Left forelimb (tissue), 1 donor: Measurements from ENCODE around the gene PSMB3.

Experiments used
- DNase-seq: peaks from one replicate; pipeline ENCODE4 v3.0.0-alpha.2; 2018; ENCODE audit warnings: low spot score

PSMB3 gene

GRCh38 chr17:38733982-38734973, 18.3 kb upstream of the PSMB3 start:
- no peak for DNase-seq

- no peak for DNase-seq
These were observed 17.2 kb upstream of the PSMB3 start for GRCh38 chr17:38735161-38735997.

GRCh38 chr17:38738007-38738662, 14.4 kb upstream of the PSMB3 start:
- peak; percentile 55 for DNase-seq

- no peak for DNase-seq
These were observed 13.9 kb upstream of the PSMB3 start for GRCh38 chr17:38738686-38739085.

- no peak for DNase-seq
These were observed 13.2 kb upstream of the PSMB3 start for GRCh38 chr17:38739305-38739704.

- DNase-seq = no peak
These were observed 12.5 kb upstream of the PSMB3 start for GRCh38 chr17:38740044-38740443.

- no peak for DNase-seq
These were observed 11.7 kb upstream of the PSMB3 start for GRCh38 chr17:38740806-38741205.

- no peak for DNase-seq
These were observed 11.1 kb upstream of the PSMB3 start for GRCh38 chr17:38741461-38741860.

- no peak for DNase-seq
These were observed 10.6 kb upstream of the PSMB3 start for GRCh38 chr17:38741921-38742410.

GRCh38 chr17:38742411-38743308, 9.9 kb upstream of the PSMB3 start:
- DNase-seq = peak; percentile 88

GRCh38 chr17:38743556-38744171, 8.9 kb upstream of the PSMB3 start:
- no peak for DNase-seq

GRCh38 chr17:38745545-38745944, 7.0 kb upstream of the PSMB3 start:
- no peak for DNase-seq

- DNase-seq = no peak
These were observed 6.3 kb upstream of the PSMB3 start for GRCh38 chr17:38746004-38746848.

- DNase-seq = no peak
These were observed 5.6 kb upstream of the PSMB3 start for GRCh38 chr17:38746849-38747462.

GRCh38 chr17:38747463-38748148, 4.9 kb upstream of the PSMB3 start:
- no peak for DNase-seq

GRCh38 chr17:38748149-38748891, 4.2 kb upstream of the PSMB3 start, which contains the start of gene PCGF2:
Gene PCGF2, minus strand, starts transcription at chr17:38748336. Its CDS starts 7,934 bp downstream, at chr17:38740402.
- peak; percentile 93 for DNase-seq

- DNase-seq = no peak
These were observed 3.7 kb upstream of the PSMB3 start for GRCh38 chr17:38748892-38749222.
